Mucosa of stomach (tissue), 1 donor: ENCODE data around the gene CCDC15.

Experiments
- H3K27me3 ChIP-seq: one replicate; pipeline ENCODE4 v1.7.0; 2013; ENCODE audit warnings: mild to moderate bottlenecking, low read length; ENCODE audit not compliant: control insufficient read depth, insufficient read depth
- H3K36me3 ChIP-seq: one replicate; pipeline ENCODE4 v1.7.0; 2013; ENCODE audit warnings: low read length; ENCODE audit not compliant: control insufficient read depth, insufficient read depth
- H3K4me1 ChIP-seq: one replicate; pipeline ENCODE4 v1.7.0; 2013; ENCODE audit warnings: mild to moderate bottlenecking, low read length; ENCODE audit not compliant: control insufficient read depth, insufficient read depth
- H3K4me3 ChIP-seq: one replicate; pipeline ENCODE4 v1.7.0; 2013; ENCODE audit warnings: low read length
- H3K9ac ChIP-seq: one replicate; pipeline ENCODE4 v1.7.0; 2013; ENCODE audit warnings: mild to moderate bottlenecking, low read length, moderate library complexity
- H3K9me3 ChIP-seq: one replicate; pipeline ENCODE4 v1.7.0; 2013; ENCODE audit warnings: mild to moderate bottlenecking, low read length, moderate library complexity; ENCODE audit not compliant: control insufficient read depth
- donor health status: Pancreatic carcinoma.

Gene CCDC15

GRCh38 chr11:125073616-125074483 lies 119.8 kb downstream of the CCDC15 start:
- H3K4me1 ChIP-seq: peaks cover 34% of the 10 kb centered on the region
- H3K27me3 ChIP-seq: peaks cover 5% of the 10 kb centered on the region
- H3K9me3 ChIP-seq: no peaks in the 10 kb centered on the region
- no peak overlapping the region for H3K4me3 ChIP-seq
- H3K36me3 ChIP-seq: no peaks in the 10 kb centered on the region
- no peak overlapping the region for H3K9ac ChIP-seq

DNA sequence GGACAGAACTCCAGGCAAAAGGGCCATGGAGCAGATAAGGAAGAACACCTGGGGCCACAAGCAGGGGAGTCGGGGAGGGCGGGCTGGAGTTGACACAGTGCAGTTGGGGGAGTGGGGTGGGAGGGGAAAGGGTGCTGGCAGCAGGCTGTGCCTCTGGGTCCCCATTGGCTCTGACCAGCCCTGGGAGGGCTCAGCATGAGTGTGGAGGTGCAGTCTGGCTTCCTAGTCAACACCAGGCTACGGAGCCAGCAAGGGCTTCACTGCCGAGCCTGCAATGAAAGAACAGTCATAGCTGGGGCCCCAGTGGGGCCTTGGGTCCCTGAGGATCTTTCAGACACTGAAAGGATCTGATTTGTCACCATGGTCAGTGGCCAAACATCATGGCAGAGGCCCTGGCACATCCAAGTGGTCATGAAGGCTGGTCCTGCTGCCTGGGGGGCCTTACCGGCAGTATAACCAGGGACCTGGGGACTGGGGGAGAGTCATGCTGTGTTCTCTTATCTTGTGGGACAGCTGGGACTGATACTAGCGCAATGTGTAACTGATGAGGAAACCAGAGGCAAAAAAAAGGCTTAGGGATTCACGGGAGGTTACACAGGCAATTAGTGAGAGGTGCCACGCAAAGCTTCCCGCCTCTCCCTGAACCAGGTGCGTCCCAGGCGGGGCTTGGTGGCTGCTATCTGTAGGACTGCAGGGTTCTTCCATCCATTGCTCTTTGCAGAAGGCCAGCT lies 120.7 kb downstream of the CCDC15 start:
- no peaks in the 10 kb centered on the region for H3K36me3 ChIP-seq
- no peak overlapping the region for H3K9ac ChIP-seq
- H3K4me1 ChIP-seq: peaks cover 26% of the 10 kb centered on the region
- H3K9me3 ChIP-seq: no peaks in the 10 kb centered on the region
- H3K4me3 ChIP-seq: no peak overlapping the region
- peaks cover 5% of the 10 kb centered on the region for H3K27me3 ChIP-seq

DNA sequence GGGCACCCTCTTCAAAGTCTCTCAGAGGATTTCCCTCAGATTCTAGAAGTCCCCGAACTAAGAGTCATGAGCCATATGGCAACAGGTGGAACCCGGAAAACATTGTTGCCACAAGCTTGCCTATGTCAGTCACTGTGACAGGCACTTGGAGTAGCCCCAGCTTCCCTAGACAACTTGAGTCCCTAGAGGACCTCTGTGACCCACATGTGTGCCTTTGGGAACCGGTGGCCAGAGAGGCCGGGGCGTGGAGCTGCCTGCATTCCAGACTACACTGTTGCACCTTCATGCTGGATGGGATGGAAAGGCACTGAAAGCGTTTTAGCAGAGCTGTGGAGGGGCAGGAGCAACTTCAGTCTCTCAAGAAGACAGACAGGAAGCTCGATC lies 121.2 kb downstream of the CCDC15 start:
- Histone ChIP-seq H3K36me3 (no peaks in the 10 kb centered on the region), H3K9me3 (no peaks in the 10 kb centered on the region), H3K27me3 (peaks cover 5% of the 10 kb centered on the region), H3K4me1 (peaks cover 22% of the 10 kb centered on the region), H3K9ac (no peak overlapping the region), H3K4me3 (no peak overlapping the region)

DNA sequence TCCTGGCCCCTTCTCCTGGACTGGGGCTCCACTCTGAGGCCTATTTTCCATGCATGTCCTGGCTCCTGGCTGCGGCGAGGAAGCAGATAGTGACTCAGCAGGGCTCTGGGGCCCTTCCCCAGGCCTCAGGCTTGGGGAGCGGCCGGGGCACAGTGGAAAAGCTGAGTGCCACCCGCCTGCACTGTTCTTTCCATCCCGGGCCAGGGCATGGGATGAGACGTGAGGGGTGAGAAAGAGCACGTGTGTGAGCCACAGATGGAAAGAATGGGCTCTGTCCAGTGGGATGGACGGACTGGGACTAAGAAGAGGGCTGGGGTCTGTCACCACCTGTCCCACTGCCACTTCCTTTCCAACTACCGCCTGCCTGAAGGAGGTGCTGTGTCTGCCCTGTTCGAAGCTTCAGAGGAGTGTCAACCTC lies 121.9 kb downstream of the CCDC15 start:
- Histone ChIP-seq H3K4me3 (no peak overlapping the region), H3K9ac (no peak overlapping the region), H3K36me3 (no peaks in the 10 kb centered on the region), H3K27me3 (peaks cover 5% of the 10 kb centered on the region), H3K4me1 (peaks cover 15% of the 10 kb centered on the region), H3K9me3 (no peaks in the 10 kb centered on the region)

DNA sequence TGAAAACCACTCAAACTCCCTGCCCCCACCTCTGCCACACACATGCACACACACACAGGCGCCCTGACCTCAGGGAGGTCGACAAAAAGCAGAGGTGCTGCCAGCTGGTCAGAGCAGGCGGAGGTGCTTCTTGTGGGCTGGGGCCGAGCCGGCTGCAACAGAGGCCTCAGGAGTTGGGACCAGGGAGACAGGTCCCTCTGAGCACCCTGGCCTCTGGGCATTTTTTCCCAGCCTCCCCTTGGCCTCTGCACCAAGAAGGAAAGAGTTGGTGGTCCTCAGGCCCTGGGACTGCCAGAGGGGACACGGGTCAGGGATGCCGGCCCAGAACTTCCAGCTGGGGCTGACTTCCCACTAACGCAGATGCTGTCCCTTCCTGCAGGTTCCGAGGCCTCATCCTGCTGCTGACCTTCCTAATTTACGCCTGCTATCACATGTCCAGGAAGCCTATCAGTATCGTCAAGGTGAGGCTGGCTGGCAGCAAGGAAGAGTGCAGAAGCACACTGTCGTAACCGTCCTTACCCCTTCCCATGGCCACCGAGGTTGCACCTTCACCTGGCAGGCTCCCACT lies 122.5 kb downstream of the CCDC15 start:
- H3K9me3 ChIP-seq: no peaks in the 10 kb centered on the region
- peaks cover 10% of the 10 kb centered on the region for H3K4me1 ChIP-seq
- H3K27me3 ChIP-seq: peaks cover 5% of the 10 kb centered on the region
- H3K36me3 ChIP-seq: no peaks in the 10 kb centered on the region
- no peak overlapping the region for H3K4me3 ChIP-seq
- H3K9ac ChIP-seq: no peak overlapping the region

DNA sequence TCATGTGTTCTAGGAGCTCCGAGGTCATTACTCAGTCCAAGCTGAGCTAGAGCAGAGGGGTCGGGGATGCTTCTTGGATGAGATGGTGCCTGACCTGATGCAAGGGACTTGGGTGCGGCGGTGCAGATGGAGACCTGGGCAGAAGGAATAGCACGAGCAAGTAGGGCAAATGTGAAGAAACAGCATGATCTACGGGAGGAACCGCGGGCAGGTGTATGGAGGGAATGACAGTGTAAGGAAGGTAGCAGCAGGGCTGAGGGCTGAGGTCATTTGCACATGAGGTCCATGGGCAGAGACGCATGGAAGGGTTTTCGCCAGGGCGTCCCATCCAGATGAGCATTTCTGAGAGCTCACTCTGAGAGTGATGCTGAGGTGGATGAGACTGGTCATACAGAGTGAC lies 124.0 kb downstream of the CCDC15 start:
- H3K9me3 ChIP-seq: no peaks in the 10 kb centered on the region
- H3K4me3 ChIP-seq: no peak overlapping the region
- H3K9ac ChIP-seq: no peak overlapping the region
- H3K4me1 ChIP-seq: no peaks in the 10 kb centered on the region
- no peaks in the 10 kb centered on the region for H3K36me3 ChIP-seq
- peaks cover 5% of the 10 kb centered on the region for H3K27me3 ChIP-seq

- H3K36me3 ChIP-seq: no peaks in the 10 kb centered on the region
- peaks cover 5% of the 10 kb centered on the region for H3K27me3 ChIP-seq
- H3K9me3 ChIP-seq: no peaks in the 10 kb centered on the region
- H3K4me3 ChIP-seq: no peak overlapping the region
- H3K9ac ChIP-seq: no peak overlapping the region
- no peaks in the 10 kb centered on the region for H3K4me1 ChIP-seq
These were observed 124.6 kb downstream of the CCDC15 start for GRCh38 chr11:125078516-125079140.

- Histone ChIP-seq H3K4me1 (no peaks in the 10 kb centered on the region), H3K36me3 (no peaks in the 10 kb centered on the region), H3K27me3 (peaks cover 5% of the 10 kb centered on the region), H3K4me3 (no peak overlapping the region), H3K9ac (no peak overlapping the region), H3K9me3 (no peaks in the 10 kb centered on the region)
These were observed 125.3 kb downstream of the CCDC15 start for GRCh38 chr11:125079151-125079877.

GRCh38 chr11:125079878-125080530 lies 126.0 kb downstream of the CCDC15 start:
- Histone ChIP-seq H3K9me3 (no peaks in the 10 kb centered on the region), H3K27me3 (peaks cover 5% of the 10 kb centered on the region), H3K9ac (no peak overlapping the region), H3K36me3 (no peaks in the 10 kb centered on the region), H3K4me1 (no peaks in the 10 kb centered on the region), H3K4me3 (no peak overlapping the region)

DNA sequence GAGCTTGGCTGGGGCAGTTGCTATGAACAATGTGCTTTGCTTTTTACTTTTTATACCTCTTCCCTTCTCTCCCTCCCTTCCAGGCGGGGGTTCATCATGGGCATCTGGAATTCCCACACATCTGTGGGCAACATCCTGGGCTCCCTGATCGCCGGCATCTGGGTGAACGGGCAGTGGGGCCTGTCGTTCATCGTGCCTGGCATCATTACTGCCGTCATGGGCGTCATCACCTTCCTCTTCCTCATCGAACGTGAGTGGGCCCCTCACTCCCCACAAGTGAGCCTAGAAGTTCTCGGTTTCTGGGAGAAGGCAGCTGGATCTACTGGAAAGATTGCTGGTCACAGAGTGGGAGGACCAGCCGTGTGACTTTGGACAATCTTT lies 126.5 kb downstream of the CCDC15 start:
- no peaks in the 10 kb centered on the region for H3K9me3 ChIP-seq
- no peak overlapping the region for H3K4me3 ChIP-seq
- H3K4me1 ChIP-seq: no peaks in the 10 kb centered on the region
- H3K27me3 ChIP-seq: peaks cover 5% of the 10 kb centered on the region
- no peaks in the 10 kb centered on the region for H3K36me3 ChIP-seq
- no peak overlapping the region for H3K9ac ChIP-seq

- H3K9ac ChIP-seq: no peak overlapping the region
- peaks cover 5% of the 10 kb centered on the region for H3K27me3 ChIP-seq
- no peaks in the 10 kb centered on the region for H3K4me1 ChIP-seq
- no peak overlapping the region for H3K4me3 ChIP-seq
- no peaks in the 10 kb centered on the region for H3K9me3 ChIP-seq
- H3K36me3 ChIP-seq: no peaks in the 10 kb centered on the region
These were observed 127.2 kb downstream of the CCDC15 start for GRCh38 chr11:125081098-125081798.
